Chondrocyte (in vitro differentiated cells): ENCODE data around the gene ALK. TPM values are rescaled to one million over a fixed set of nuclear protein-coding genes. Genes with fewer than 3 reads are reported as not detected.

Experiments
- DNase-seq: peaks from one replicate; pipeline ENCODE4 v3.0.0; 2021; ENCODE audit warnings: mixed read lengths, low spot score
- H3K27ac Mint-ChIP-seq: one replicate; pipeline ENCODE4 v1.8.0; 2021; ENCODE audit warnings: mild to moderate bottlenecking, moderate library complexity, mixed read lengths; ENCODE audit not compliant: unreplicated experiment
- H3K27me3 Mint-ChIP-seq: 2 replicates; pipeline ENCODE4 v1.8.0; 2021; ENCODE audit warnings: low read depth, mixed read lengths
- H3K36me3 Mint-ChIP-seq: 2 replicates; pipeline ENCODE4 v1.8.0; 2021; ENCODE audit warnings: low read depth, mixed read lengths
- H3K4me1 Mint-ChIP-seq: 2 replicates; pipeline ENCODE4 v1.8.0; 2021; ENCODE audit warnings: low read depth, mild to moderate bottlenecking, mixed read lengths
- H3K4me3 Mint-ChIP-seq: one replicate; pipeline ENCODE4 v1.8.0; 2021; ENCODE audit warnings: mild to moderate bottlenecking, moderate library complexity, mixed read lengths; ENCODE audit not compliant: unreplicated experiment
- H3K9me3 Mint-ChIP-seq: 2 replicates; pipeline ENCODE4 v1.8.0; 2021; ENCODE audit warnings: low read depth, mixed read lengths
- total RNA-seq: library from RNA; stranded (reverse); gene quantifications from 3 replicates; pipeline ENCODE4 v1.2.1, GENCODE V29; 2021
- TF ChIP-seq, protein P1 (sequence below): fragments of 200-600 bp; sonication (generic); IDR thresholded peaks from 2 replicates; pipeline ENCODE4 v1.5.0; 2021; ENCODE audit warnings: antibody characterized with exemption, mild to moderate bottlenecking, moderate library complexity

ALK gene
- total RNA-seq, 1 donor from 2014 or later, result 0.07 TPM

DNA sequence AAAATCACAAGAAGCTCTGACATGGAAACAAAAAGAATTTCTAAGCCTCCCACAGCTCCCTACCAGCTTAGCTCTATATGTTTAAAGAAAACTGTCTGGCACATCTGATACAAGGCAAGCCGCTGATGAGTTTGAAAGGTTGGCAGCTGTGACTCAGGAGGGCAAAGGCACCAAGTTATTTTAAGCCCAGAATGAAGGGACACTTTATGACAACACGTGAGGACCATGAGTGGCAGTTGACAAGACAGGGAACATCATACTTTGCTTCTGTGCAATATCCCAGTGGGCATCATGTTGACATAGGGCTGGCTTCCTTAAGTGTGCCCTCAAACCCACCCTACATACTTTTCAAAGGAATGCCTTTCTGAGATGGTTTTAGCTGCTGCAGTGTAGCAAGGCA lies 533.3 kb downstream of the ALK start:
- no peaks in the 10 kb centered on the region for H3K36me3 Mint-ChIP-seq
- no peak overlapping the region for H3K27ac Mint-ChIP-seq
- no peak overlapping the region for H3K4me3 Mint-ChIP-seq
- peaks cover 14% of the 10 kb centered on the region for H3K27me3 Mint-ChIP-seq
- DNase-seq, result no peak
- H3K4me1 Mint-ChIP-seq, result no peaks in the 10 kb centered on the region
- no peaks in the 10 kb centered on the region for H3K9me3 Mint-ChIP-seq
- TF ChIP-seq, protein P1, sequence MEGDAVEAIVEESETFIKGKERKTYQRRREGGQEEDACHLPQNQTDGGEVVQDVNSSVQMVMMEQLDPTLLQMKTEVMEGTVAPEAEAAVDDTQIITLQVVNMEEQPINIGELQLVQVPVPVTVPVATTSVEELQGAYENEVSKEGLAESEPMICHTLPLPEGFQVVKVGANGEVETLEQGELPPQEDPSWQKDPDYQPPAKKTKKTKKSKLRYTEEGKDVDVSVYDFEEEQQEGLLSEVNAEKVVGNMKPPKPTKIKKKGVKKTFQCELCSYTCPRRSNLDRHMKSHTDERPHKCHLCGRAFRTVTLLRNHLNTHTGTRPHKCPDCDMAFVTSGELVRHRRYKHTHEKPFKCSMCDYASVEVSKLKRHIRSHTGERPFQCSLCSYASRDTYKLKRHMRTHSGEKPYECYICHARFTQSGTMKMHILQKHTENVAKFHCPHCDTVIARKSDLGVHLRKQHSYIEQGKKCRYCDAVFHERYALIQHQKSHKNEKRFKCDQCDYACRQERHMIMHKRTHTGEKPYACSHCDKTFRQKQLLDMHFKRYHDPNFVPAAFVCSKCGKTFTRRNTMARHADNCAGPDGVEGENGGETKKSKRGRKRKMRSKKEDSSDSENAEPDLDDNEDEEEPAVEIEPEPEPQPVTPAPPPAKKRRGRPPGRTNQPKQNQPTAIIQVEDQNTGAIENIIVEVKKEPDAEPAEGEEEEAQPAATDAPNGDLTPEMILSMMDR, result no peak

DNA sequence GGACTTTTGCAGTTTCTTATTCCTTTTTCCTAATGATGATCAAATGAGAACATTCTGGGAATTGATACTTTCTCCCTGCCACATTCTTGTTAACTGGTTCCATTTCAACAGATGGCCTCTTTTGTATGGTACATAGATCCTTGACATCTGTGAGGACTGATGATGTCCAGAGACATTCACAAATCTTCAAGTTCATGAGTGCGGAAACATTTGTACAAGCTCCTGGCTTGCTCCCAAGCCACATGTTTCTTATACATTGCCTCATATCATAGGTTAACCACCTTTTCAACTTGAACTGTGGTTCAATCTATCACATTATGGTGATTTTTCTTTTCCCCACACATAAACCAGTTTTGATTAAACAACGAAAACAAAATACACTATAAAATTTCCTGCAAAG lies 538.9 kb downstream of the ALK start:
- no peak overlapping the region for H3K4me3 Mint-ChIP-seq
- no peak for DNase-seq
- TF ChIP-seq, protein P1, result no peak
- no peaks in the 10 kb centered on the region for H3K9me3 Mint-ChIP-seq
- H3K27me3 Mint-ChIP-seq, result peaks cover 22% of the 10 kb centered on the region
- H3K36me3 Mint-ChIP-seq, result no peaks in the 10 kb centered on the region
- H3K27ac Mint-ChIP-seq, result no peak overlapping the region
- H3K4me1 Mint-ChIP-seq, result no peaks in the 10 kb centered on the region

DNA sequence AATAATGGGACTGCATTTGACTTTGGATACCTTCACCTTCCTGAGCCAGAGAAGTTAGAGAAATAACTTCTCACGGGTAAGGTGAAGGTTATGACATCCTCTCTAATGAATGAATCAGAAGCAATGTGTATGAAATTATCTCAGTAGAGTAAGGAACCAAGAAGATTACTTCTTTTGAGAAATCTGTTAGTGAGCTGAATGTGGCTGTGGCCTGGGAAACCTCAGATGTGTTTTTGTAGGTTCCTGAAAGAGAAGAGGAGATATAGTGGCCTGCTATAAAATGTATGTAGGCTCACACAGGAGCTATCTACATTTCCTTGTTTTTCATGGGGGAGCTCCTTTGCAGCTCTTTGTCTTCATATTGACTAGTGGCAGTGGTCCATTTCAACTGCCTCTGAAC lies 543.6 kb downstream of the ALK start:
- no peak for DNase-seq

DNA sequence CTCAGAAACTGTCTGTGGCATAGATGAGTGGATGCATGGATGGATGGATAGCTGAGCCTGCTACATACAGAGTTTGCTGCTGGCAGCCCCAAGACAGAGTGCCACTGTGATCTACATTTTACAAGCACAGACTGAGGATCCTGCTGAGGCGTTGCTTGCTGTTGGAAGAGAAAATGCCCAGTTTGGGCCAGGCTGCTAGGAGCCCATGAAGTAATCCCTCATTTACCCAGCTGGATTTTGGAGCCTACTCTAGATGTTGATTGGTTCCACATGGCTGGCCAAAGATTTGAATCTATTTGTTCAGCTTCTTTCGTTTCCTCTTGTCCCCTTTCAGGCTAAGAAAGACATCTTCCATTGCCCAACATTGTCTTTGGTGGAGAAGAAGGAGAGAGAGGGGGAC lies 544.8 kb downstream of the ALK start:
- no peak for DNase-seq
- Mint-ChIP-seq H3K27me3 (peaks cover 26% of the 10 kb centered on the region), H3K4me3 (no peak overlapping the region), H3K36me3 (no peaks in the 10 kb centered on the region), H3K27ac (no peak overlapping the region), H3K4me1 (no peaks in the 10 kb centered on the region), H3K9me3 (no peaks in the 10 kb centered on the region)
- TF ChIP-seq, protein P1, result no peak

More for the DNA sequence above, 543.6 kb downstream of the ALK start:
- H3K4me3 Mint-ChIP-seq, result no peak overlapping the region
- H3K9me3 Mint-ChIP-seq, result no peaks in the 10 kb centered on the region
- H3K36me3 Mint-ChIP-seq, result no peaks in the 10 kb centered on the region
- TF ChIP-seq, protein P1, result no peak
- H3K27me3 Mint-ChIP-seq, result peaks cover 24% of the 10 kb centered on the region
- H3K4me1 Mint-ChIP-seq, result no peaks in the 10 kb centered on the region
- H3K27ac Mint-ChIP-seq, result no peak overlapping the region

DNA sequence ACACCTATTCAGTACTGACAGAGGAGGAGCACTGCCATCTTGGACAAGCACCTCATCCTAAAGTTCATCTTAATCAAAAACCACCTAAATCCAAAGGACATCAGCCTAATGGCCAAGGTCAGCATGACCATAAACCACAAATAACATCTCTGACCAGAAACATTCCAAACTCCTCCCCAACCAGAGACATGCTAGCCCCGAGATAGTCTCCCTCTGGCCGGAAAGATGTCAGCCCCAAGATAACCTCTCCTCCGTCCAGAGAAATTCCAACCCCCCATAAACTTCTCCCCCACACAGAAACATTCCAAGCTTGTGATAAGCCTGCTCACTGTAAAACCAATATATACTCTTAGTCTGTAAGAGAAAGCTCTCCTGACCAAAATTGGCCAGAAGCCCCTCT lies 545.5 kb downstream of the ALK start:
- Mint-ChIP-seq H3K9me3 (no peaks in the 10 kb centered on the region), H3K27ac (no peak overlapping the region), H3K4me1 (no peaks in the 10 kb centered on the region), H3K36me3 (no peaks in the 10 kb centered on the region), H3K4me3 (no peak overlapping the region), H3K27me3 (peaks cover 25% of the 10 kb centered on the region)
- TF ChIP-seq, protein P1, result no peak
- DNase-seq, result no peak
